ENCODE results near the gene PTPRR.

GRCh38 chr12:70635755-70636154 is 284.8 kb downstream of the PTPRR start:
- no peak for TF ChIP-seq POLR2A (IDR thresholded peaks at IDR 0.05)
- TF ChIP-seq CTCF (IDR thresholded peaks at IDR 0.05), result no peak
